GM21515 (cell line): ENCODE data around the gene AMFR.
"Not testable (repeated sequence)": the region's sequence is repeated elsewhere in the genome, so short reads cannot be mapped to it uniquely, and the experiment has no call there.

Experiments used
- ATAC-seq: cut with Tn5 transposase; IDR thresholded peaks from one replicate; pipeline ENCODE4 v1.9.1; 2021; ENCODE audit not compliant: unreplicated experiment

Gene AMFR

GRCh38 chr16:56396724-56397123, 28.6 kb downstream of the AMFR start:
- ATAC-seq, result not testable (repeated sequence)

- no peak for ATAC-seq
Observed at GRCh38 chr16:56389554-56389953, 35.8 kb downstream of the AMFR start.

GRCh38 chr16:56388209-56388608, 37.1 kb downstream of the AMFR start:
- no peak for ATAC-seq

GRCh38 chr16:56387396-56387795, 37.9 kb downstream of the AMFR start:
- ATAC-seq, result no peak

- no peak for ATAC-seq
Observed at GRCh38 chr16:56384074-56384721, 41.1 kb downstream of the AMFR start.

- ATAC-seq, result no peak
Observed at GRCh38 chr16:56382901-56383355, 42.4 kb downstream of the AMFR start.

- ATAC-seq, result no peak
Observed at GRCh38 chr16:56382459-56382858, 42.9 kb downstream of the AMFR start.

- ATAC-seq, result not testable (repeated sequence)
Observed at GRCh38 chr16:56380778-56381485, 44.4 kb downstream of the AMFR start.

- not testable (repeated sequence) for ATAC-seq
Observed at GRCh38 chr16:56379044-56379443, 46.3 kb downstream of the AMFR start.

- ATAC-seq, result not testable (repeated sequence)
Observed at GRCh38 chr16:56375792-56376191, 49.6 kb downstream of the AMFR start.

GRCh38 chr16:56373003-56373402, 52.3 kb downstream of the AMFR start:
- no peak for ATAC-seq

GRCh38 chr16:56372013-56372634, 53.2 kb downstream of the AMFR start:
- ATAC-seq, result no peak

- ATAC-seq, result no peak
Observed at GRCh38 chr16:56371660-56371937, 53.7 kb downstream of the AMFR start.

GRCh38 chr16:56370875-56371659, 54.3 kb downstream of the AMFR start:
- no peak for ATAC-seq

- ATAC-seq, result no peak
Observed at GRCh38 chr16:56370185-56370874, 55.0 kb downstream of the AMFR start.

GRCh38 chr16:56369202-56369601, 56.1 kb downstream of the AMFR start:
- ATAC-seq, result no peak

GRCh38 chr16:56368545-56368944, 56.8 kb downstream of the AMFR start:
- no peak for ATAC-seq

GRCh38 chr16:56367764-56368163, 57.6 kb downstream of the AMFR start:
- ATAC-seq, result no peak

GRCh38 chr16:56366945-56367344, 58.4 kb downstream of the AMFR start:
- no peak for ATAC-seq

- no peak for ATAC-seq
Observed at GRCh38 chr16:56365552-56365951, 59.8 kb downstream of the AMFR start.

GRCh38 chr16:56364865-56365264, 60.5 kb downstream of the AMFR start:
- ATAC-seq, result no peak
